GM18909 (cell line): ENCODE results near the gene RAB40A.

ENCODE experiments used
- ATAC-seq: cut with Tn5 transposase; IDR thresholded peaks from one replicate; pipeline ENCODE4 v1.9.1; 2021; ENCODE audit warnings: mild to moderate bottlenecking; ENCODE audit not compliant: unreplicated experiment, poor library complexity

Gene RAB40A, protein sequence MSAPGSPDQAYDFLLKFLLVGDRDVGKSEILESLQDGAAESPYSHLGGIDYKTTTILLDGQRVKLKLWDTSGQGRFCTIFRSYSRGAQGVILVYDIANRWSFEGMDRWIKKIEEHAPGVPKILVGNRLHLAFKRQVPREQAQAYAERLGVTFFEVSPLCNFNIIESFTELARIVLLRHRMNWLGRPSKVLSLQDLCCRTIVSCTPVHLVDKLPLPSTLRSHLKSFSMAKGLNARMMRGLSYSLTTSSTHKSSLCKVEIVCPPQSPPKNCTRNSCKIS

GRCh38 chrX:103519389-103519788, at the start of gene RAB40A:
TSS of gene RAB40A (minus strand) at chrX:103519489. CDS start at chrX:103500756, 18,733 bp downstream.
- no peak for ATAC-seq

- ATAC-seq, result no peak
Observed at GRCh38 chrX:103565752-103566151, 46.5 kb upstream of the RAB40A start.

DNA sequence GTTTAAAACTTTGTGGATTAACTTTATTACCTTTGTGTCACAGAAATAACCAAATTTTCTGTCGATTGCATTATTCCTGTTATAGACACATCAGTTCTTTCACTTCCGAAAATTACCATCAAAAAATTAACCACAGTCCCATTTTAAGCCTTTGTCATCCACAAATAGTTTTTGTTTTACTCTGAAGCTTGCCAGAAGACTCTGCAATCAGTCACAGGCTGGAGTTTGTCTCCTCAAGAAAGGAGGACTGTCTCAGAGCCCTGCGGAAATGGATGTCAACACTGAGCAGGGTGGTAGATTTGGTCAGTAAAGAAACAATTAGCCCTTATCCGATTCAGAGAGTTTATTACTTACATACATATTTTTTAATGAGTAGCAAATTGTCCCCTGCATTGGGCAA, 45.9 kb upstream of the RAB40A start:
- ATAC-seq, result no peak

GRCh38 chrX:103562801-103563200, 43.5 kb upstream of the RAB40A start:
- ATAC-seq, result no peak

DNA sequence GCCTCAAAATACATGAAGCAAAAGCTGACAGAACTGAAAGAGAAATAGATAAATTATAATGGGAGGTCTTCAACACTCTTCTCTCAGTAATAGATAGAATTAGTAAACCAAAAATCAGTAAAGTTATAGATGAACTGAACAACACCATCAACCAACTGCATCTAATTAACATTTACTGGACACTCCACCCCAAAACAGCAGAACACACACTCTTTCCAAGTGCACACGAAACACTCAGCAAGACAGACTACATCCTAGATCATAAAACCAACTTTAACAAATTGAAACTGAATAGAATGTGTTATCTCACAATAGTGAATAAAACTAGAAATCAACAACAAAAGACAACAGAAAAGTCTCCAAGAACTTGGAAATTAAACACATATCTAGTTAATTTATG, 41.0 kb upstream of the RAB40A start:
- ATAC-seq, result no peak

DNA sequence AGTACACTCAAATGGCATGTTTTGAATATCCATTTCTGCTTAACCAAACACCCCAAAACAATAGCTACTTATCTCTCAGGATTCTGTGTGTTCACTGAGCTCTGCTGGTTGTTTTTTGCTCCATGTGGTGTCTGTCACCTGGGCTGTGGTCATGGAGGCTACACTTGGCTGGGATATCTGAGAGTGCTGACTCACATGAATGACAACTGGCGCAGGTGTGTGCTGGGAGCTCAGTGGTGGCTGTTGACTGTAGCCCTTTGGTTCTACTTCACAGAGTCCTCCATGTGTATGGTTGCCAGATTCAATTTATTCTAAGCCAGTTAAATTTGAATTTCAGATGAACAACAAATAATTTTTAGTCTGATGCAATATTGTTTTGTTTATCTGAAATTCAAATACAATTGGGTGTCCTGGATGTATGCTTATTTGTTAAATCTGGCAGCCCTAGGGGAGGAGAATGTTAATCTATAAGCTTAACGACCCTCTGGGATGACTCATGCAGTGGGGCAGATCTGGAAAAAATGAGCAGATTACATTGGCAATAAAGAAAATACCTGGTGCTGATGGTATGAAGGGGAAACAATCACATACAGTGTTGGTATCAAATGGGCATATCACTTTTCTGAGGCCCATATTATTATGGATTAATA, 37.8 kb upstream of the RAB40A start:
- no peak for ATAC-seq

DNA sequence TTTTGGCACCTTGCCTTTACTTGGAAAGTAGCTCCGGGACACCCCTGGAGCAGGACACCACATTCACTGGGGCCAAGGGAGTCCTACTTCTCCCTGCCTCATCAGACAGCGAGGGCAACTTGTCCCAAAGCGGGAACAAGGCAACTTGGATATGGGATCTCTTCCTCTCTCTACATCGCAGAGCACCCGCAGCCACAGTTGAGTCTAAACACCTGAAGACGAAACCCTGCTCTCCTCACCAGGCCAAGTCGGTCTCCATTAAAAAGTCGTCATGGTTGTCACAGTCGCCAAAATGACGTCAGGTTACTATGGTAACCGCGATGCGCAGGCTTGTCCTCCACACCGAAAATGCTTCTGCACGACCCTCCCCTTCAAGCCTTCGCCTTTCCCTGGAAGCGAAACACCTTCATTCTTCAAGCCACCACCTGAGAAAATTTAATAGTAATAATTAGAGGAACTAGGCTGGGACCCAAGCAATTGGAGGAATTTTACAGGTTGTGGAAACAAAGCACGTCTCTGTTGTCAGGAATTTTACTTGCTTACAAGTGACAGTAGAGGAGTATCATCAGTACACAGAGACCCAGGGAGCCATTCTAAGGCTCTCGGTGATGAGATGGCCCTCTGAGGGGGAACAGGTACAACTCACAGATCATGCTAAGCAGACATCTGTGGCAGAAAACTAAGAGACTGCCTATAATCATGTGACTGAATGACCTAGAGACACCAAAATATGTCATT, 35.6 kb upstream of the RAB40A start:
- ATAC-seq, result peak; percentile 96

DNA sequence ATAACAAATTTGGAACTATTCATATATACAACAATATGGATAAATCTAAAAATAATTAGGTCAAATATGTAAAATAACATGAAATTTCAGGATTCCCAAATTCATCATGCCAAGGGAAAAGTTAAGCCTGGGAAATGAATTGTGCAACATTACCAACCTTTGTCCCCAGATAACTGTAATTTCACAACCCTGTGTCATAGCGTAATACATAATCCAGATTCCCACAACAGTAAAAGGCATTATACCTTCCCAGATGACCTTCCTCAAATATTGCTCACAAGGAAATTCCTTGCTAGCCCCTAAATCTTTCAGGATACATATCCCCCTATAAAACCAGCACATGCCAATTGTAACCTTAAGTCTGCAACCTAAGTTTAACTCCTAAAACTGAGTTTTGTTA, 32.9 kb upstream of the RAB40A start:
- ATAC-seq, result no peak

- ATAC-seq, result no peak
Observed at GRCh38 chrX:103550415-103551051, 31.2 kb upstream of the RAB40A start.

DNA sequence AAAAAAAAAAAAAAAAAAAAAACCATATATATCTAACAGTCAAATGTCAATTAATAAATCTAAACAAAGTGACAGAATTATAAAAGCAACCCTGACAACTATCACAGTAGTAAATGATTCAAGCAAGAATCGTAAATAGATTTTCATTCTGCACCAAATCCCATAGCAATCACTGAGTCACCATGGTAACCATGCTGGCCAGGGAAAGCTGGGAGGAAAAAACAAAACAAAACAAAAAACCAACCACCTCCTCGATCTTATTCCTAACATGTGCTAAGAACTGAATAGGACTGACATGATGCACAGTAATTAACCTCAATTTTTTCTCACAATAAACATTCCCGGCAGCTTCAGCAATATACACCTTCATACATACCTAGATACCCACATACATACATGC, 30.6 kb upstream of the RAB40A start:
- ATAC-seq, result no peak

DNA sequence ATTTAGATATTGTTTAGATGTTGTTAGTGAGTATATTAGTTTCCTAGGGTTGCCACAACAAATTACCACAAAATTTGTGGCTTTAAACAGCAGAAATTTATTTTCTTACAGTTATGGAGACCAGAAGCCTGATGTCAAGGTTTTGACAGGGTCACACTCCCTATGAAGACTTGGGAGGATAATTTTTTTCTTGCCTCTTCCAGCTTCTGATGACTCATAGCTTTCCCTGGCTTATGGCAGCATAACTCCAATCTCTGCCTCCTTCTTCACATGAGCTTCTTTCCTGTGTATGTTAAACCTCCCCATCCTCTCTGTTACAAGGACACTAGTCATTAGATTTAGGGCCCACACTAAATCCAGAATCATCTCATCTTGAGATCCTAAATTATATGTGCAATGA, 20.9 kb upstream of the RAB40A start:
- no peak for ATAC-seq

- no peak for ATAC-seq
Observed at GRCh38 chrX:103539695-103540094, 20.4 kb upstream of the RAB40A start.

DNA sequence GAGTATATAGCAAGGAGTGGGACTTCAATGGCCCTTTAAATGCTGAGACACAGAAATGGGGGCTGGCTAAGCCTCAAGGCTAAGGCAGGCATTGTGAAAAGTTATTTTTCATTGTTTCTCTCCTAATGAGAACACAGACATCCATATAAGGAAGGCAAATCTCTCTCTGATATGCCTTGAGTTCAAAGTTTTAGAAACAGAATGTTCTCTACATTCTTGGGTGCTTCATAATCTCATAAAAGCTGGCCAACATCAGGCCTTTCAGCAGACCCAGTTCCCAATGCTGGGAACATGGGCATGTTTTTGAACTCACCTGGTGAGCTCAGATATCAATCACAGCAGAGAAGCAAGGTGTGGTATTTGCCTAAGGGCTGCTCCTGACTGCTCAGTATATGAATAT, 19.4 kb upstream of the RAB40A start:
- ATAC-seq, result no peak

DNA sequence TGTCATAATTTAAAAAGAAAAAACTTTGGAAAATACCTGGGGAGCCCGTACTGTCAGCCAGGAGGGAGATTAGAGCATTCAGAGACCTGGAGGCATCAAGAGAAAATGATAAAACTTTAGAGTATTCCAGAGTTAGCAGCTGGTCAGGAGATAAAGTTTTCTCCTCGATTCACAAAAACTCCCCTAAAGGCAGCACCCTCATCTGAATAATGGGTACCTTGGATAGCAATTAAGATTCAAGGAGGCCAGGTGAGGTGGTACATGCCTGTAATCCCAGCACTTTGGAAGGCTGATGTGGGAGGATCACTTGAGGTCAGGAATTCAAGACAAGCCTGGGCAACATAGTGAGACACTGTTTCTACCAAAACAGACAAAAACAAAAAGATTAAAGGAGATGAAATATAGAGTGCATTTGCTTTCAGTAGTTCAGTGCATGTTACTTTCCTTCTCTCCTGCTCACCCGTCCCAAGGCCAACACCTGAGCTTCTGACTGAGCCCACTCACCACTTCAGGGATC, 18.6 kb upstream of the RAB40A start:
- ATAC-seq, result no peak

DNA sequence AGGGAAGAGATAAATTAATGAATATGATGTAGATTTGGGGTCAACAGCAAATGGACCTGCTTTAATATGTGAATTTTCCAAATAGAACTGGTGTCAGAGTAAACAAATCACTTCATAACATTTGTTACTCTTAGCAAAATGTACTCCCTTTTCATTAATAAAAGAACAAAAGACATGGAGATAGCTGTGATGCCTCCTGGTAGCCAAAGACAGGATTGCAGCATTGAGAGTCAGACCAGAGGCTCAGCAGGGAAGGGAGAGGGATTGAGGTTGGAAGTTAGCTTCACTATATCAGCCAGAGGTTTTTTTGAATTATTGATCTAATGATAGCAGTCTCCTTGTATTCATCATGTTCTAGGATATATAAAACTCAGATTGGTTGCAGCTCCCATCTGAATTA, 17.4 kb upstream of the RAB40A start:
- ATAC-seq, result no peak

GRCh38 chrX:103536071-103536470, 16.8 kb upstream of the RAB40A start:
- ATAC-seq, result no peak

GRCh38 chrX:103535206-103535605, 15.9 kb upstream of the RAB40A start:
- ATAC-seq, result no peak

GRCh38 chrX:103533511-103534216, 14.4 kb upstream of the RAB40A start:
- ATAC-seq, result peak; percentile 73

DNA sequence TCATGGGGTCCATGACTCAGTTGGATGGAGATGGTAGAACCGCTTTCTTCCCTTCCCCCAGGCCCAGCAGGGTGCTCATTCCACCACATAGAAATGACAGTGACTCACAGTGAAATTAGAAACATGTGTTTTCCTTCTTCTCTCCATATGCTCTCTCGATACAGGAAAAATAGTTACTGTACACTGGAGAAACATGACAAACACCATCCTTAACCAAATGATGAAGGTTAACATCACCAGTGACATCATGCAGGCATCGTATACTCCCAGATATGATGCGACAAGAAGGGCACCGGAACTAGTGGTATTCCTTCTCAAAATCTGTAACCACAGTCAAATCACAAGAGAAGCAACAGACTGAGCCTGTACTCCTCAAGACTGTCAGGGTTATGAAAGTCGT, 11.7 kb upstream of the RAB40A start:
- no peak for ATAC-seq

- no peak for ATAC-seq
Observed at GRCh38 chrX:103530545-103530944, 11.3 kb upstream of the RAB40A start.
